Stimulated activated CD8-positive, alpha-beta memory T cell treated with anti-CD3 and anti-CD28 coated beads, Interleukin-7, amount 100 ng/mL, for 24 hours (primary cell): ENCODE measurements around the gene MIP.
"Not testable (repeated sequence)": the region's sequence is repeated elsewhere in the genome, so short reads cannot be mapped to it uniquely, and the experiment has no call there.

Experiments
- DNase-seq: peaks from one replicate; pipeline ENCODE4 v3.0.0-alpha.2; 2020; ENCODE audit warnings: low read depth

The MIP gene

DNA sequence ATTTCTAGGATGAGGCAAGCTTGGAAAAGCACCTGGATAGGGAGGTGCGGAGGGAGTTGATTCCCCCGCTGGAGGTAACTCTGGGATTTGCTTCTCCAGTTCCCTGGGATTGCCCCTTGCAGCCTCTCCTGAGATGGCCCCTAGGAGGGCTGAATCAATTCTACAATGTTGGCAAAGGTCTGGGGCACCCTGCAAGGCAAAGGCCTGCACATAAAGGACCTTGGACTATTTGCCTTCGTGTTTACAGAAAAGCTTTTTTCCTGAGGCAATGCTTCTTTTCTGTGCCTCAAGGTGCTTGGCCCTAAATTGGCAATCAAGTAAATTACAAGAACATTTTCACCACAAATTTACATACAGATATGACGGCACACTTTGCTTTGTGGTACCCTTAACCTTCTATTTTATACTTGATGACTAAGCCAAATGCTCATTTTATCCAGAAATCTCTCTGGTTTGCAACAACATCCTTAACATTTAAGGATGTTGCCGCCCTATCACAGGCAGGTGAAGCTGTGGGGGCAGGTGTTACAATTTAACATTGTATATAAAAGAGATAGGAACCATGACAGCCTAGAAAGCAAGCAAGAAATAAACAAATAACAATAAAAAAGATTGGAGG, 45.5 kb downstream of the MIP start:
- no peak for DNase-seq

DNA sequence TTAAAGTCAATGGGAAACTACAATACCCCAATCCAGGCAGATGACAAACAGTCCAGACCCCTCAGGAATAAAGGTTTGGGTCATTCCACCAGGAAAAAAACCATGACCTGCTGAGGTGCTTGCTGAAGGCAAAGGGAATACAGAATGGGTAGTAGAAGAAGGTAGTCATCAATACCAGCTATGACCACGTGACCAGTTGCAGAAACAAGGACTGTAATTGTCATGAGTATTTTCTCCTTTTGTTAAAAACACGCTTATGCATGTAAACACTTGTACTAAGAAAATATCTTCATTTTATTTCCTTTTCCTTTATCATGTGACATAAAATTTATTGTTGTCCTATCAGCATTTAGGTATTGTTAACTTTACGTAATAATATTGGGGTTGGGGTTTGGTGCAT, 50.2 kb downstream of the MIP start:
- DNase-seq = not testable (repeated sequence)

DNA sequence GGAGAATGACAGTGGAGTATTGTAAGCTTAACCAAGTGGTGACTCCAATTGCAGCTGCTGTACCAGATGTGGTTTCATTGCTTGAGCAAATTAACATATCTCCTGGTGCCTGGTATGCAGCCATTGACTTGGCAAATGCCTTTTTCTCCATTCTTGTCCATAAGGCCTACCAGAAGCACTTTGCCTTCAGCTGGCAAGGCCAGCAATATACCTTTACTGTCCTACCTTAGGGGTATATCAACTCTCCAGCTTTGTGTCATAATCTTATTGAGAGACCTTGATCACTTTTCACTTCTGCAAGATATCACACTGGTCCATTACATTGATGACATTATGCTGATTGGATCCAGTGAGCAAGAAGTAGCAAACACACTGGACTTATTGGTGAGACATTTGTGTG, 52.8 kb downstream of the MIP start:
- DNase-seq = not testable (repeated sequence)

DNA sequence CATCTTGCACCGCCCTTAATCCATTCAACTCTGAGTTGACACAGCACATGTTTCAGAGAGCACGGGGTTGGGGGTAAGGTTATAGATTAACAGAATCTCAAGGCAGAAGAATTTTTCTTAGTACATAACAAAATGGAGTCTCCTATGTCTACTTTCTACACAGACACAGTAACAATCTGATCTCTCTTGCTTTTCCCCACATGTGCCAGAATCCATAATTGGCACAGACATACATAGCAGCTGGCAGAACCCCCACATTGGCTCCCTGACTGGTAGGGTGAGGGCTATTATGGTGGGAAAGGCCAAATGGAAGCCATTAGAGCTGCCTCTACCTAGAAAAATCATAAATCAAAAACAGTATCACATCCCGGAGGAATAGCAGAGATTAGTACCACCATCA, 53.3 kb downstream of the MIP start:
- DNase-seq = not testable (repeated sequence)
